ELF-1 (cell line): ENCODE data around the gene TOMM22.
A peak's percentile ranks its signal among the peaks of the same experiment; 100 is the strongest.

Source experiments
- DNase-seq: peaks from one replicate; pipeline ENCODE4 v3.0.0-alpha.2; 2016; ENCODE audit warnings: low read depth, low spot score

Gene TOMM22

GRCh38 chr22:38715176-38715764 is 33.5 kb downstream of the TOMM22 start:
- no peak for DNase-seq

GRCh38 chr22:38715852-38716251 is 34.1 kb downstream of the TOMM22 start:
- DNase-seq = no peak

GRCh38 chr22:38716271-38716670 is 34.5 kb downstream of the TOMM22 start:
- no peak for DNase-seq

- no peak for DNase-seq
These were observed 35.1 kb downstream of the TOMM22 start for GRCh38 chr22:38716826-38717225.

- no peak for DNase-seq
These were observed 35.5 kb downstream of the TOMM22 start for GRCh38 chr22:38717244-38717643.

- peak; percentile 64 for DNase-seq
These were observed 36.7 kb downstream of the TOMM22 start for GRCh38 chr22:38718414-38718813.

GRCh38 chr22:38719196-38719595 is 37.4 kb downstream of the TOMM22 start:
- no peak for DNase-seq

- DNase-seq = no peak
These were observed 38.6 kb downstream of the TOMM22 start for GRCh38 chr22:38720350-38720749.

GRCh38 chr22:38721551-38721950 is 39.8 kb downstream of the TOMM22 start:
- no peak for DNase-seq

GRCh38 chr22:38724176-38724575 is 42.4 kb downstream of the TOMM22 start:
- no peak for DNase-seq

- peak; percentile 37 for DNase-seq
These were observed 43.3 kb downstream of the TOMM22 start for GRCh38 chr22:38724926-38725571.

GRCh38 chr22:38725900-38726655 is 44.3 kb downstream of the TOMM22 start:
- DNase-seq = no peak

- no peak for DNase-seq
These were observed 45.4 kb downstream of the TOMM22 start for GRCh38 chr22:38727123-38727522.

- DNase-seq = no peak
These were observed 46.0 kb downstream of the TOMM22 start for GRCh38 chr22:38727530-38728451.

GRCh38 chr22:38728871-38729796 is 47.4 kb downstream of the TOMM22 start:
- DNase-seq = no peak

- no peak for DNase-seq
These were observed 48.2 kb downstream of the TOMM22 start for GRCh38 chr22:38729946-38730345.

- no peak for DNase-seq
These were observed 48.7 kb downstream of the TOMM22 start for GRCh38 chr22:38730411-38730871.

- DNase-seq = no peak
These were observed 50.0 kb downstream of the TOMM22 start for GRCh38 chr22:38731703-38732161.

GRCh38 chr22:38732251-38732815 is 50.6 kb downstream of the TOMM22 start:
- DNase-seq = no peak

- peak; percentile 29 for DNase-seq
These were observed 51.6 kb downstream of the TOMM22 start for GRCh38 chr22:38733329-38733723.
